ENCODE data around the gene MKLN1.
"Not testable (repeated sequence)": the region's sequence is repeated elsewhere in the genome, so short reads cannot be mapped to it uniquely, and the experiment has no call there.

The MKLN1 gene

GRCh38 chr7:131332729-131333128 is 5.1 kb downstream of the MKLN1 start:
- not testable (repeated sequence) for H3K9ac ChIP-seq (ENCODE audit: low read length in 2 of 2); H3K36me3 ChIP-seq (ENCODE audit: control insufficient read depth in 2 of 2, insufficient read depth in 2 of 2, low read length in 2 of 2); H3K4me3 ChIP-seq (ENCODE audit: low read length in 2 of 2); H3K4me1 ChIP-seq (ENCODE audit: control insufficient read depth, insufficient read depth, low read length); H3K9me3 ChIP-seq (ENCODE audit: control insufficient read depth in 2 of 2, low read length in 2 of 2); H3K27ac ChIP-seq (ENCODE audit: low read length); H3K27me3 ChIP-seq (ENCODE audit: control insufficient read depth in 1 of 2, insufficient read depth in 2 of 2, low read length in 2 of 2)

DNA sequence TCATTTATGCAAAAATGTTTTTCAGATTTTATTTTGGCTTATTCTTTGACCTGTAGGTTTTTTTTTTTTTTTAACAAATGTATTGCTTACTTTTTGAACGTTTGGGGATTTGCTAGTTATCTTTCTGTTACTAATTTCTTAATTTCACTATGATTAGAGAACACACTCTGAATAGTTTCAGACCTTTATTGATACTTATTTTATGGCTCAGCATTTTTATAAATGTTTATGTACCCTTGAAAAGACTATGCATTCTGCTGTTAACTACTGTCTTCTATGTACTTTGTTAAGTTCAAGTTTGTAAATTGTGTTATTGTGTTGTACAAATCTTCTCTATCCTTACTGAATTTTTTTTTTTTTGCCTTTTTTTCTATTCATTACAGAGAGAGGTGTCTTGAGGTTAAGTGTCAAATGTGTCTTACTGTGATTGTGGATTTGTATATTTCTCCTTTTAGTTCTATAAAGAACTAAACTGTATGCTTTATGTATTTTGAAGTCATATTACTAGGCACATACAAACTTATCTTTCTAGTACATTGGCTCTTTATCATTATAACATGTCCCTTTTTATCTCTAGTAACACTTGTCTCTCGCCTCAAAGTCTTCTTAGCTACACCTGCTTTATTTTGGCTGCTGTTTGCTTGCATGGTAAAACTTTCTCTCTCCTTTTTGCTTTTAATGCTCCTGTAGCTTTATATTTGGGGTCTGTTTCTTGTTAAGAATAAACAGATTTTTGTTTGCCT is 8.1 kb downstream of the MKLN1 start:
- H3K36me3 ChIP-seq (ENCODE audit: control insufficient read depth in 2 of 2, insufficient read depth in 2 of 2, low read length in 2 of 2), result no peaks in the 10 kb centered on the region
- H3K27me3 ChIP-seq (ENCODE audit: control insufficient read depth in 1 of 2, insufficient read depth in 2 of 2, low read length in 2 of 2), result no peaks in the 10 kb centered on the region
- H3K9ac ChIP-seq (ENCODE audit: low read length in 2 of 2), result no peak overlapping the region
- no peaks in the 10 kb centered on the region for H3K9me3 ChIP-seq (ENCODE audit: control insufficient read depth in 2 of 2, low read length in 2 of 2)
- H3K4me1 ChIP-seq (ENCODE audit: control insufficient read depth, insufficient read depth, low read length), result no peaks in the 10 kb centered on the region
- no peak overlapping the region for H3K4me3 ChIP-seq (ENCODE audit: low read length in 2 of 2)
- H3K27ac ChIP-seq (ENCODE audit: low read length), result no peak overlapping the region

- Histone ChIP-seq H3K9me3 (ENCODE audit: control insufficient read depth in 2 of 2, low read length in 2 of 2) (no peaks in the 10 kb centered on the region), H3K9ac (ENCODE audit: low read length in 2 of 2) (no peak overlapping the region), H3K4me1 (ENCODE audit: control insufficient read depth, insufficient read depth, low read length) (no peaks in the 10 kb centered on the region), H3K27me3 (ENCODE audit: control insufficient read depth in 1 of 2, insufficient read depth in 2 of 2, low read length in 2 of 2) (no peaks in the 10 kb centered on the region), H3K4me3 (ENCODE audit: low read length in 2 of 2) (no peak overlapping the region), H3K27ac (ENCODE audit: low read length) (no peak overlapping the region), H3K36me3 (ENCODE audit: control insufficient read depth in 2 of 2, insufficient read depth in 2 of 2, low read length in 2 of 2) (no peaks in the 10 kb centered on the region)
Observed at GRCh38 chr7:131336956-131337355, 9.3 kb downstream of the MKLN1 start.

- H3K36me3 ChIP-seq (ENCODE audit: control insufficient read depth in 2 of 2, insufficient read depth in 2 of 2, low read length in 2 of 2), result no peaks in the 10 kb centered on the region
- H3K27me3 ChIP-seq (ENCODE audit: control insufficient read depth in 1 of 2, insufficient read depth in 2 of 2, low read length in 2 of 2), result no peaks in the 10 kb centered on the region
- no peaks in the 10 kb centered on the region for H3K9me3 ChIP-seq (ENCODE audit: control insufficient read depth in 2 of 2, low read length in 2 of 2)
- H3K9ac ChIP-seq (ENCODE audit: low read length in 2 of 2), result no peak overlapping the region
- no peaks in the 10 kb centered on the region for H3K4me1 ChIP-seq (ENCODE audit: control insufficient read depth, insufficient read depth, low read length)
- H3K27ac ChIP-seq (ENCODE audit: low read length), result no peak overlapping the region
- H3K4me3 ChIP-seq (ENCODE audit: low read length in 2 of 2), result no peak overlapping the region
Observed at GRCh38 chr7:131338173-131338572, 10.5 kb downstream of the MKLN1 start.

- Histone ChIP-seq H3K9me3 (ENCODE audit: control insufficient read depth in 2 of 2, low read length in 2 of 2) (no peaks in the 10 kb centered on the region), H3K27me3 (ENCODE audit: control insufficient read depth in 1 of 2, insufficient read depth in 2 of 2, low read length in 2 of 2) (no peaks in the 10 kb centered on the region), H3K4me1 (ENCODE audit: control insufficient read depth, insufficient read depth, low read length) (no peaks in the 10 kb centered on the region), H3K9ac (ENCODE audit: low read length in 2 of 2) (no peak overlapping the region), H3K27ac (ENCODE audit: low read length) (no peak overlapping the region), H3K4me3 (ENCODE audit: low read length in 2 of 2) (no peak overlapping the region), H3K36me3 (ENCODE audit: control insufficient read depth in 2 of 2, insufficient read depth in 2 of 2, low read length in 2 of 2) (no peaks in the 10 kb centered on the region)
Observed at GRCh38 chr7:131338691-131339390, 11.2 kb downstream of the MKLN1 start.

GRCh38 chr7:131341690-131342089 is 14.0 kb downstream of the MKLN1 start:
- no peaks in the 10 kb centered on the region for H3K4me1 ChIP-seq (ENCODE audit: control insufficient read depth, insufficient read depth, low read length)
- no peak overlapping the region for H3K4me3 ChIP-seq (ENCODE audit: low read length in 2 of 2)
- no peak overlapping the region for H3K9ac ChIP-seq (ENCODE audit: low read length in 2 of 2)
- H3K9me3 ChIP-seq (ENCODE audit: control insufficient read depth in 2 of 2, low read length in 2 of 2), result no peaks in the 10 kb centered on the region
- H3K27me3 ChIP-seq (ENCODE audit: control insufficient read depth in 1 of 2, insufficient read depth in 2 of 2, low read length in 2 of 2), result no peaks in the 10 kb centered on the region
- H3K27ac ChIP-seq (ENCODE audit: low read length), result no peak overlapping the region
- no peaks in the 10 kb centered on the region for H3K36me3 ChIP-seq (ENCODE audit: control insufficient read depth in 2 of 2, insufficient read depth in 2 of 2, low read length in 2 of 2)

- Histone ChIP-seq H3K27me3 (ENCODE audit: control insufficient read depth in 1 of 2, insufficient read depth in 2 of 2, low read length in 2 of 2) (no peaks in the 10 kb centered on the region), H3K4me3 (ENCODE audit: low read length in 2 of 2) (no peak overlapping the region), H3K9me3 (ENCODE audit: control insufficient read depth in 2 of 2, low read length in 2 of 2) (no peaks in the 10 kb centered on the region), H3K36me3 (ENCODE audit: control insufficient read depth in 2 of 2, insufficient read depth in 2 of 2, low read length in 2 of 2) (no peaks in the 10 kb centered on the region), H3K27ac (ENCODE audit: low read length) (no peak overlapping the region), H3K9ac (ENCODE audit: low read length in 2 of 2) (no peak overlapping the region), H3K4me1 (ENCODE audit: control insufficient read depth, insufficient read depth, low read length) (no peaks in the 10 kb centered on the region)
Observed at GRCh38 chr7:131342864-131343442, 15.3 kb downstream of the MKLN1 start.

GRCh38 chr7:131346885-131347592 is 19.4 kb downstream of the MKLN1 start:
- H3K9ac ChIP-seq (ENCODE audit: low read length in 2 of 2), result no peak overlapping the region
- no peaks in the 10 kb centered on the region for H3K4me1 ChIP-seq (ENCODE audit: control insufficient read depth, insufficient read depth, low read length)
- no peaks in the 10 kb centered on the region for H3K36me3 ChIP-seq (ENCODE audit: control insufficient read depth in 2 of 2, insufficient read depth in 2 of 2, low read length in 2 of 2)
- H3K9me3 ChIP-seq (ENCODE audit: control insufficient read depth in 2 of 2, low read length in 2 of 2), result no peaks in the 10 kb centered on the region
- no peaks in the 10 kb centered on the region for H3K27me3 ChIP-seq (ENCODE audit: control insufficient read depth in 1 of 2, insufficient read depth in 2 of 2, low read length in 2 of 2)
- no peak overlapping the region for H3K27ac ChIP-seq (ENCODE audit: low read length)
- H3K4me3 ChIP-seq (ENCODE audit: low read length in 2 of 2), result no peak overlapping the region

- H3K4me3 ChIP-seq (ENCODE audit: low read length in 2 of 2), result no peak overlapping the region
- no peaks in the 10 kb centered on the region for H3K27me3 ChIP-seq (ENCODE audit: control insufficient read depth in 1 of 2, insufficient read depth in 2 of 2, low read length in 2 of 2)
- no peaks in the 10 kb centered on the region for H3K36me3 ChIP-seq (ENCODE audit: control insufficient read depth in 2 of 2, insufficient read depth in 2 of 2, low read length in 2 of 2)
- no peaks in the 10 kb centered on the region for H3K9me3 ChIP-seq (ENCODE audit: control insufficient read depth in 2 of 2, low read length in 2 of 2)
- H3K9ac ChIP-seq (ENCODE audit: low read length in 2 of 2), result no peak overlapping the region
- no peaks in the 10 kb centered on the region for H3K4me1 ChIP-seq (ENCODE audit: control insufficient read depth, insufficient read depth, low read length)
- H3K27ac ChIP-seq (ENCODE audit: low read length), result no peak overlapping the region
Observed at GRCh38 chr7:131352032-131352431, 24.4 kb downstream of the MKLN1 start.

GRCh38 chr7:131354390-131354789 is 26.7 kb downstream of the MKLN1 start:
- H3K4me1 ChIP-seq (ENCODE audit: control insufficient read depth, insufficient read depth, low read length), result no peaks in the 10 kb centered on the region
- H3K36me3 ChIP-seq (ENCODE audit: control insufficient read depth in 2 of 2, insufficient read depth in 2 of 2, low read length in 2 of 2), result no peaks in the 10 kb centered on the region
- H3K27ac ChIP-seq (ENCODE audit: low read length), result no peak overlapping the region
- no peak overlapping the region for H3K4me3 ChIP-seq (ENCODE audit: low read length in 2 of 2)
- no peak overlapping the region for H3K9ac ChIP-seq (ENCODE audit: low read length in 2 of 2)
- H3K9me3 ChIP-seq (ENCODE audit: control insufficient read depth in 2 of 2, low read length in 2 of 2), result no peaks in the 10 kb centered on the region
- no peaks in the 10 kb centered on the region for H3K27me3 ChIP-seq (ENCODE audit: control insufficient read depth in 1 of 2, insufficient read depth in 2 of 2, low read length in 2 of 2)
